Upper lobe of left lung (tissue), 6 donors: ENCODE measurements around the gene LRRC56. TPM values are rescaled to one million over a fixed set of nuclear protein-coding genes. Genes with fewer than 3 reads are reported as not detected.

Experiments used
- ATAC-seq, 2 donors: fragments of 200-7000 bp; cut with Tn5 transposase; one replicate each; pipeline ENCODE4 v1.9.1; 2022; ENCODE audit warnings: mild to moderate bottlenecking in 2 of 2, moderate library complexity in 2 of 2; ENCODE audit not compliant: low FRiP score in 2 of 2
- DNase-seq, 2 donors: peaks; one replicate each; pipeline ENCODE4 v3.0.0-alpha.2; 2019 to 2020
- H3K27ac ChIP-seq, 4 donors: fragments of 200-600 bp; sonication (generic); one replicate each; pipeline ENCODE4 v1.5.1; 2016 to 2019
- H3K27me3 ChIP-seq, 4 donors: fragments of 200-600 bp; sonication (generic); one replicate each; pipeline ENCODE4 v1.5.1; 2017 to 2019
- H3K36me3 ChIP-seq, 4 donors: fragments of 200-600 bp; sonication (generic); one replicate each; pipeline ENCODE4 v1.5.1; 2016 to 2019
- H3K4me1 ChIP-seq, 4 donors: fragments of 200-600 bp; sonication (generic); one replicate each; pipeline ENCODE4 v1.5.1; 2018 to 2019
- H3K4me3 ChIP-seq, 4 donors: fragments of 200-600 bp; sonication (generic); one replicate each; pipeline ENCODE4 v1.5.1; 2017 to 2019; ENCODE audit warnings: mild to moderate bottlenecking in 2 of 4, moderate library complexity in 1 of 4
- H3K9me3 ChIP-seq, 4 donors: fragments of 200-600 bp; sonication (generic); one replicate each; pipeline ENCODE4 v1.5.1; 2018 to 2019
- CTCF ChIP-seq, 6 experiments: fragments of 450-650 bp in 4 of 6; fragments of 200-600 bp in 2 of 6; sonication (generic) in 2 of 6; IDR thresholded peaks; one replicate each; pipeline ENCODE4 v1.5.1; 2016 to 2019; ENCODE audit warnings: antibody characterized with exemption in 6 of 6
- EP300 ChIP-seq, 4 donors: sonication (generic); formaldehyde crosslinking; IDR thresholded peaks; one replicate each; pipeline ENCODE4 v1.5.1; 2017; ENCODE audit warnings: antibody characterized with exemption in 4 of 4, control low read depth in 2 of 4
- POLR2A ChIP-seq, 4 donors: fragments of 450-650 bp; IDR thresholded peaks; one replicate each; pipeline ENCODE4 v1.5.1; 2016 to 2017; ENCODE audit warnings: antibody characterized with exemption in 4 of 4, mild to moderate bottlenecking in 2 of 4
- POLR2AphosphoS5 ChIP-seq, 2 donors: sonication (generic); formaldehyde crosslinking; IDR thresholded peaks; one replicate each; pipeline ENCODE4 v1.5.1; 2017; ENCODE audit warnings: antibody characterized with exemption in 2 of 2
- WGBS, 2 donors: methylation state at CpG; one replicate each; pipeline ENCODE4 v1.1.5; 2017 to 2018; 5-methylcytosine and 5-hydroxymethylcytosine counted together
- total RNA-seq, 6 donors: library from RNA; depleted of rRNA in 4 of 6; stranded (reverse); fragments of >200 nt in 4 of 6; gene quantifications; one replicate each; pipeline versions ENCODE4 v1.1.0 to v1.2.1, GENCODE V29; 2016 to 2021
- donor health status: DM: no; HTN: no; CAD: no; lungs with moderate emphysema.
- donor health status: DM: no; HTN: yes; CAD: no; lungs with severe emphysema.

Gene LRRC56
- total RNA-seq, 6 donors from 2014 or later = 3.5 to 11.5 (median 5.8) TPM

DNA sequence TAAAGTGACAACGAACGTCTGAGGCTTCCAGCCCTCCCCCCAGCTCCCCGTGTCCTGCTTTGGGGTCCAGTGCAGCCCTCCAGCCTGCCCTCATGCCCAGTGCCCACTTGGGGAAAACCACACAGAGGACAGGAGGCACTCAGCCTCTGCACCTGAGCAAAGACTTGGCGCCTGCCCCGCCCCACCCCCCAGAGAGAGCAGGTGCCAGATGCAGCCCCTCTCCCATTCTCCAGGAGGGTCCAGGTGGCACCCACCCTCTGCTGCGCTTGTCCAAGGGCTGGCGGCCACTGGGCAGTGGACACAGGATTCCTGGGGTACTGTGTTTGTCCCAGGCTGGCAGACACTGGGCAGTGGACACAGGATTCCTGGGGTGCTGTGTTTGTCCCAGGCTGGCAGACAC lies 46.0 kb upstream of the LRRC56 start:
- DNase-seq (peak in 1 of 2 donors; percentile 68), ATAC-seq (no peak)
- Histone ChIP-seq H3K27me3 (no peaks in the 10 kb centered on the region), H3K9me3 (no peaks in the 10 kb centered on the region), H3K36me3 (peaks cover 11 to 66% (median 43%) of the 10 kb centered on the region in 4 donors), H3K4me3 (no peak overlapping the region), H3K27ac (no peak overlapping the region), H3K4me1 (no peaks in the 10 kb centered on the region)
- 88 to 90% methylated on average over 4 to 5 of the region's 7 CpGs for WGBS, 2 donors
- TF ChIP-seq POLR2A (IDR thresholded peaks at IDR 0.05) = no peak
- no peak for TF ChIP-seq EP300 (IDR thresholded peaks at IDR 0.05)
- TF ChIP-seq CTCF (IDR thresholded peaks at IDR 0.05) = no peak

DNA sequence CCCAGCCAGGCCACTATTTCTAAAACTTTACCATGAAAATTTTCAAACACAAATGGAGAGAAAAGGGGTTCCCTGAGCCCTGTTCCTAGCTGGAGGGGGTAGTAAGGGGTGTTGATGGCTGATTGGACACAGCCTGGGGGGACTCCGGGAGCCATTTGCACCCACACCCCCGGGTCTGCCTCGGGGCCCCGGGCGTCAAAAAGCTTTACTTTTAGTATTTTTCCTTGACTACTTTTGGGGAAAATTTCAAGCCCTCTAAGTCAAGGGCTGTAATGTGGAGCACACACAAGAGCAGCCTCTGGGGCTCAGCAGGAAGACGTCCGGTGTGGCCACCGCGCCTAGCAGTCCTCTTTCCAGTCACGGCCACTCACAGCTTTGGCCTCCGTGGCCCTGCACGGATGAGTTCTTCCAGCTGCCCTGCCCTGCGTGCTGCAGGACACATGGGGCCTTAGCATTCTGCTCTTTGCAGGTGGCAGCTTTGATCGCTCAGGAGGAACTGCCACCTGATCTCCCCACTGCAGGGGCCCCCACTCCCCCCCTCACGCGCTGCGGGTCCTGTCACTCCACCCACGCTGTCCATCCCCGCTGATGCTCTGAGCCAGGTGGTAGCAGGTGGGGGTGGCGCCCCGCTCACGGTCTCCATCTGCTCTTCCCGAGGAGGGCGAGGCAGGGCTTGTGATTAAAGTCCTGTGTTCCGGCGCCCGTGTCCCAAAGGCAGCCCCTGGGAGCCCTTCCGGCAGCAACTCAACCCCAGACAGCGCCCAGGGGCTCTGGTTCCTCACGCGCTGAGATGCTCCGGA lies 44.7 kb upstream of the LRRC56 start:
- peaks cover 16 to 78% (median 54%) of the 10 kb centered on the region in 4 donors for H3K36me3 ChIP-seq
- H3K4me1 ChIP-seq = no peaks in the 10 kb centered on the region
- ATAC-seq = no peak
- peak in 1 of 2 donors; percentile 73 for DNase-seq
- no peak overlapping the region for H3K27ac ChIP-seq
- H3K27me3 ChIP-seq = no peaks in the 10 kb centered on the region
- H3K9me3 ChIP-seq = no peaks in the 10 kb centered on the region
- no peak overlapping the region for H3K4me3 ChIP-seq
- TF ChIP-seq POLR2AphosphoS5 (IDR thresholded peaks at IDR 0.05) (no peak), POLR2A (IDR thresholded peaks at IDR 0.05) (no peak), CTCF (IDR thresholded peaks at IDR 0.05) (no peak), EP300 (IDR thresholded peaks at IDR 0.05) (no peak)
- 87 to 90% methylated on average over 22 to 32 of the region's 32 CpGs for WGBS, 2 donors

- ATAC-seq (peak in 1 of 2 donors; percentile 2), DNase-seq (peak in 1 of 2 donors; percentile 80)
- 88 to 89% methylated on average over 15 to 32 of the region's 37 CpGs for WGBS, 2 donors
- Histone ChIP-seq H3K36me3 (peaks cover 40 to 89% (median 74%) of the 10 kb centered on the region in 4 donors), H3K4me1 (no peaks in the 10 kb centered on the region), H3K27me3 (no peaks in the 10 kb centered on the region), H3K27ac (no peak overlapping the region), H3K9me3 (no peaks in the 10 kb centered on the region), H3K4me3 (no peak overlapping the region)
- TF ChIP-seq EP300 (IDR thresholded peaks at IDR 0.05) (no peak), CTCF (IDR thresholded peaks at IDR 0.05) (no peak), POLR2AphosphoS5 (IDR thresholded peaks at IDR 0.05) (no peak), POLR2A (IDR thresholded peaks at IDR 0.05) (no peak)
These were observed 42.4 kb upstream of the LRRC56 start for GRCh38 chr11:494761-495536.

DNA sequence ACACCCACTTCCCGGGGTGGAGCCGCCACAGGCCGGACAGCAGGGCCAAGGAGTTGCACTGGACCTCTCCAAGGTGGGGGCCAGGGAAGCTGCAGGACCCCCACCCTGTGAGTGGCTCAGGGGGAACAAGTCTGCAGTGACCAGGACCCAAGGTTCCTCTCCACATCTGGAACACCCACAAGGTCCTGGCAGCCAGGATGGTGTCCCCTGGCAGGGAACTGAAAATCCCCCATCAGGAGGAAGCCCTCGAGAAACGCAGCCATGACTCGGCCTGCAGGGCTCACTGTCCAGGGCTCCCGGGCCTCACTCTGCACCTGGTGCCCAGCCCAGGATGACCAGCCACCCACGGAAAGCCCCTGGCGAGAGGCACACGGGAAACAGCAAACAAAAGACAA lies 41.8 kb upstream of the LRRC56 start:
- peak in 1 of 2 donors; percentile 67 for DNase-seq
- WGBS, 2 donors = 54 to 70% methylated on average over 10 of the region's 10 CpGs
- H3K36me3 ChIP-seq = peaks cover 46 to 89% (median 77%) of the 10 kb centered on the region in 4 donors

More for the DNA sequence above, 41.8 kb upstream of the LRRC56 start:
- no peak for ATAC-seq
- H3K27ac ChIP-seq = no peak overlapping the region
- no peaks in the 10 kb centered on the region for H3K27me3 ChIP-seq
- no peak for TF ChIP-seq POLR2A (IDR thresholded peaks at IDR 0.05)
- TF ChIP-seq CTCF (IDR thresholded peaks at IDR 0.05) = no peak
- no peak for TF ChIP-seq POLR2AphosphoS5 (IDR thresholded peaks at IDR 0.05)
- no peak for TF ChIP-seq EP300 (IDR thresholded peaks at IDR 0.05)
- no peaks in the 10 kb centered on the region for H3K4me1 ChIP-seq
- no peaks in the 10 kb centered on the region for H3K9me3 ChIP-seq
- no peak overlapping the region for H3K4me3 ChIP-seq
